Measurements from ENCODE around the gene PSME2.

Gene PSME2

DNA sequence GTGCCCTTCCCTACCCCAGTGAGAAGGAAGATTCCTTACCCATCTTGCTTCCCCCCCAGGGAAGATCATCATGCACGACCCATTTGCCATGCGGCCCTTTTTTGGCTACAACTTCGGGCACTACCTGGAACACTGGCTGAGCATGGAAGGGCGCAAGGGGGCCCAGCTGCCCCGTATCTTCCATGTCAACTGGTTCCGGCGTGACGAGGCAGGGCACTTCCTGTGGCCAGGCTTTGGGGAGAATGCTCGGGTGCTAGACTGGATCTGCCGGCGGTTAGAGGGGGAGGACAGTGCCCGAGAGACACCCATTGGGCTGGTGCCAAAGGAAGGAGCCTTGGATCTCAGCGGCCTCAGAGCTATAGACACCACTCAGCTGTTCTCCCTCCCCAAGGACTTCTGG, 43.0 kb downstream of the PSME2 start:
- Mint-ChIP-seq H3K27ac (no peak overlapping the region), H3K4me1 (peaks cover 4% of the 10 kb centered on the region), H3K36me3 (peaks cover 22% of the 10 kb centered on the region), H3K27me3 (no peaks in the 10 kb centered on the region), H3K4me3 (no peak overlapping the region), H3K9me3 (no peaks in the 10 kb centered on the region)

DNA sequence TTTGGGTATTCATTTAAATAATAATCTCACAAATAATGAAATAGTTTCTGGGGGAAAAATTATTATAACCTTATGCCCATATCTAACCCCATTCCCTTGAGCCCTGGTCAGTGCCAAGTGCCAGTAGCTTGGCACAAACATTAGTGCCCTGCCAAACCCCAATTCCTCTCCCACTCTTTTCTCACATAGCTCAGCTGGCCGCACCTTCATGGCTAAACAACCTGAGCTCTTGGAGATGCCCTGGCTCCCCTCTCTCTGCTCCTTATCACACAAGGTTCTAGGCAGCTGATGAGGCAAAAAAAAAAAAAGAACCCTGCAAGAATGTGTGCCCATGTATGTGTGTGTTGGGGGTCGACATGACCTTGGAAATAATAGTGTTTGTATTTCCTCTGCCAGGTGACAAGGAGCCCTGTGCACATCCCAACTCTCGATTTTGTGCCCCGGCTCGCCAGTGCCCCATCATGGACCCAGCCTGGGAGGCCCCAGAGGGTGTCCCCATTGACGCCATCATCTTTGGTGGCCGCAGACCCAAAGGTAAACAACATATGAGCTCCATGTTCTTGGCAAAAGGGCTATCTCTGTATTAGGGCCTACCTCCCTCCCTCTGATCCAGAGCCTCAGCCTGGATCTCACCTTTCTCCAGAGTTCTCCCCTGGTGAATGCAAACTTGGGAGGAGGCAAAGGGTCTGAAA, 43.9 kb downstream of the PSME2 start:
- Mint-ChIP-seq H3K4me1 (peaks cover 1% of the 10 kb centered on the region), H3K4me3 (no peak overlapping the region), H3K36me3 (peaks cover 22% of the 10 kb centered on the region), H3K27ac (no peak overlapping the region), H3K27me3 (no peaks in the 10 kb centered on the region), H3K9me3 (no peaks in the 10 kb centered on the region)

DNA sequence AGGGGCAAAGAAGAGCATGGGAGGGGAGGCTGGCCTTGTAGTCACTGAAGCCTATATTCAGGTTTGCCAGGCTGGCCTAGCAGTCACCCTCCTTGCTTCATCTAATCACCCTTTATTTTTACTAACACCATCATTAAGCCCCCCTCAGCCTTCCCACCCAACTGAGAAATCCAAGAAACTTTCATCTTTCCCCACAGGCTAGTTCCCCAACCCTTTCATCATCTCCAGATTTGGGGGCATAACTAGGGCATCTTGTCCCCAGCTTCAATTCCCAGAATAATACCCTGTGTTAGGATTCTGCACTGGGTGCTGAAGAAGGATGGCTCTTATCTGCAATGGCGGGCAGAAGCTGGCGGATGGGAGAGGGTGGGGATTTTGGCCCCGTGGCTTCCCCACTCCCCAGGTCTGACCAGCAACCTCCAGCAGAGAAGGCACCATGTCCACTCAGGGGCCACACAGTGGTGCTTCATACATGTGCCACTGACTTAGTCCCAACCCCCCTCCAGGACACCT, 45.4 kb downstream of the PSME2 start:
- Mint-ChIP-seq H3K4me3 (no peak overlapping the region), H3K9me3 (no peaks in the 10 kb centered on the region), H3K27ac (no peak overlapping the region), H3K4me1 (peaks cover 8% of the 10 kb centered on the region), H3K36me3 (peaks cover 22% of the 10 kb centered on the region), H3K27me3 (no peaks in the 10 kb centered on the region)

DNA sequence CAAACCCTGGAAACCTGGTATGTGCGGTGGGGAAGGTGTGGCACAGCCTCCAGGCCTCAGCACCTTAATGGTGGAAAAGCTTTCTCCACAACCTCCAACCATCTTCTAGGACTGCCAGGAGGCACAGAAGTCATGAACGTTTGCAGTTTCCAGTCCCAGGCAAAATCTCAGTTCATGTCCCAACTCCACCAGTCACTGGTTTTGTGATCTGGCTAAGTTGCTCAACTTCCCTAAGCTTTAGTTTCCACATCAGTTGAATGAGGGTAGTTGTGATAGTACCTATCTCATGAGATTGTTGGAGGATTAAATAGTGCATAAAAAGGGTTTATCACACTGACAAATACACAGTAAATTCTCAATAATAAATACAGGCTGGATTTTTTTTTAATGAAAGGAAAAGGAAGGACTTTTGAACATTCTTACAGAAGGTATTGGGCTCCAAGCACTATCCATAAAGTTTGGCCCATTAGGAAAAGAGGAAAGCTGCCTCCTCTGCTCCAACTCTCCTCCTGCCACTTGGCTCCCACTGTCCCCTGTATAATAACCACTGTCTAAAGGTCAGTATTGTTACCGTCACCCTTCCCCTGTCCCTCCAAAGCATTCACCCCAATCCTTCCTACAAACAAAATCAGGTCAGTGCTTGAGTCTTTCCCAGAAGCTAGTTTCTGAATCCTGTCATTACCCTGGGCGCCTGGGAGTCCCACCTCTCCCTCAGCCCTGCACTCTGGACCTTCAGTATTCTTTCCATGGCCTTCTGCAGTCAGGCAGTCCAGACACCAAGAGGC, 46.0 kb downstream of the PSME2 start:
- H3K4me1 Mint-ChIP-seq: peaks cover 12% of the 10 kb centered on the region
- no peak overlapping the region for H3K27ac Mint-ChIP-seq
- no peaks in the 10 kb centered on the region for H3K27me3 Mint-ChIP-seq
- no peaks in the 10 kb centered on the region for H3K9me3 Mint-ChIP-seq
- no peak overlapping the region for H3K4me3 Mint-ChIP-seq
- H3K36me3 Mint-ChIP-seq: peaks cover 23% of the 10 kb centered on the region

DNA sequence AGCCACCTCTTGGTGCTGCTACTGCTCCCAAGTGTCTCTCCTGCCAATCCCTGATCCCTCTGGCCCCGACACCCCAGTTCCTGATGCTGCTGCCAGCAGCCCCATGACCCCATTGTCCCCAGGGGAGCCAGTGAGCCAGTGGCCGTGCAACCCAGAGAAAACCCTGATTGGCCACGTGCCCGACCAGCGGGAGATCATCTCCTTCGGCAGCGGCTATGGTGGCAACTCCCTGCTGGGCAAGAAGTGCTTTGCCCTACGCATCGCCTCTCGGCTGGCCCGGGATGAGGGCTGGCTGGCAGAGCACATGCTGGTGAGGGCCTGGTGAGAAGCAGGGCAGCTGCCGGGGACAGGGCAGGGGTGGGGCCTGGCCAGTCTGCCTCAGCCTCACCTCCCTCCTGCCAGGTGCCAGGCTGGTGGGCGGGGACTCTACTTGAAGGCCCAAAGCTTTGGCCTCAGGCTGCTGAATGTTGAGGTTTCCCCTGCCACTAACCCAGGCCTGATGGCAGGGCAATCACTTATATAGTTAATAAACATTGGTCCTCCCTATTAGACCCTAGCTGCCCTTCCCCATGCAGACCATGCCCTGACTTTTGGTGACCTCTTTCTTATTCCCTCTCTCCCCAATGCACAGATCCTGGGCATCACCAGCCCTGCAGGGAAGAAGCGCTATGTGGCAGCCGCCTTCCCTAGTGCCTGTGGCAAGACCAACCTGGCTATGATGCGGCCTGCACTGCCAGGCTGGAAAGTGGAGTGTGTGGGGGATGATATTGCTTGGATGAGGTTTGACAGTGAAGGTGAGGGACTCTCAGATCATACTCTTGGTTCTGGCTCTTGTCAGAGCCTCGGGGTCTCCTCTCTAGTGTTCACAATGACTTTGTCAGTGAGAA, 47.2 kb downstream of the PSME2 start:
- no peaks in the 10 kb centered on the region for H3K27me3 Mint-ChIP-seq
- H3K36me3 Mint-ChIP-seq: peaks cover 21% of the 10 kb centered on the region
- H3K4me1 Mint-ChIP-seq: peaks cover 17% of the 10 kb centered on the region
- no peaks in the 10 kb centered on the region for H3K9me3 Mint-ChIP-seq
- H3K27ac Mint-ChIP-seq: peak overlapping the region; percentile 65
- no peak overlapping the region for H3K4me3 Mint-ChIP-seq

DNA sequence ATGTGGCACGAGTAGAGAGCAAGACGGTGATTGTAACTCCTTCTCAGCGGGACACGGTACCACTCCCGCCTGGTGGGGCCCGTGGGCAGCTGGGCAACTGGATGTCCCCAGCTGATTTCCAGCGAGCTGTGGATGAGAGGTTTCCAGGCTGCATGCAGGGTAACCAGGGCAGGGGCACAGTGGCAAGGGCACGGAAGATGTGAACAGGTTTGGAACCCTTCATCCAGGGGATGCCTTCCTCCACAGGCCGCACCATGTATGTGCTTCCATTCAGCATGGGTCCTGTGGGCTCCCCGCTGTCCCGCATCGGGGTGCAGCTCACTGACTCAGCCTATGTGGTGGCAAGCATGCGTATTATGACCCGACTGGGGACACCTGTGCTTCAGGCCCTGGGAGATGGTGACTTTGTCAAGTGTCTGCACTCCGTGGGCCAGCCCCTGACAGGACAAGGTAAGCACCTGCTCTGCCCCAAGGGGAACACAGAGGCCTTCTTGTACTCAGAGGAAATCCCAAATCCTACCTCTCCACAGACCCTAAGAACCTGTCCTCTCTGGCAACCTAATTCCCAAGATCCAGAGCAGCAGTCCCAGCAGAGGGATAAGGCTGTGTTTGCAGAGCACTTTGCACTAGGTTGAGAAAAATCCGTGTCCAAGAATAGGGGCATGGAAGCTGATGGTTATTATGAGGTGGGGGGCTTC, 48.0 kb downstream of the PSME2 start:
- H3K27ac Mint-ChIP-seq: peak overlapping the region; percentile 41
- H3K27me3 Mint-ChIP-seq: no peaks in the 10 kb centered on the region
- H3K36me3 Mint-ChIP-seq: peaks cover 16% of the 10 kb centered on the region
- peaks cover 21% of the 10 kb centered on the region for H3K4me1 Mint-ChIP-seq
- no peak overlapping the region for H3K4me3 Mint-ChIP-seq
- no peaks in the 10 kb centered on the region for H3K9me3 Mint-ChIP-seq

DNA sequence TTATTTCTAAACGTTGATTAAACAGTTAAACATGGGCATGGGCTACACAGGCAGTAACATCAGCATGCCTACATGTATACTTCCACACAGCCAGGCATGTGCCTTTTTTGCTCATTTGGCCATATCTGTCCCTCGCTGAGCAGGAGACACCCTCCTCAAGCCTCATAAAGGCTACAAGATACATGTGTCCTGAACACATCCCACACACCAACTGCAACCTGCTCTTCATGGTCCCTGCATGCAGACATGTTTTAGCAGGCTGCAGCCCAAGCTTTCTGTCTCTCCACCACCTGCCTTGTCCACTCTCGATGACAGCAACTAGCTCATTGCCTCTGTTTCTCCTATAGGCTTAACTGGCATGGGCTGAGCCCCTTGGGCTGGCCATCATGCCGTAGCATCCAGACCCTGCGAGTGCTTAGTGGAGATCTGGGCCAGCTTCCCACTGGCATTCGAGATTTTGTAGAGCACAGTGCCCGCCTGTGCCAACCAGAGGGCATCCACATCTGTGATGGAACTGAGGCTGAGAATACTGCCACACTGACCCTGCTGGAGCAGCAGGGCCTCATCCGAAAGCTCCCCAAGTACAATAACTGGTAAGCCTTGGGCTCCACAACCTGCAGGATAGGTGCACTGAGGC, 49.7 kb downstream of the PSME2 start:
- Mint-ChIP-seq H3K36me3 (peaks cover 11% of the 10 kb centered on the region), H3K27me3 (no peaks in the 10 kb centered on the region), H3K9me3 (no peaks in the 10 kb centered on the region), H3K4me1 (peaks cover 30% of the 10 kb centered on the region), H3K27ac (peak overlapping the region; percentile 76), H3K4me3 (peak overlapping the region; percentile 63)

DNA sequence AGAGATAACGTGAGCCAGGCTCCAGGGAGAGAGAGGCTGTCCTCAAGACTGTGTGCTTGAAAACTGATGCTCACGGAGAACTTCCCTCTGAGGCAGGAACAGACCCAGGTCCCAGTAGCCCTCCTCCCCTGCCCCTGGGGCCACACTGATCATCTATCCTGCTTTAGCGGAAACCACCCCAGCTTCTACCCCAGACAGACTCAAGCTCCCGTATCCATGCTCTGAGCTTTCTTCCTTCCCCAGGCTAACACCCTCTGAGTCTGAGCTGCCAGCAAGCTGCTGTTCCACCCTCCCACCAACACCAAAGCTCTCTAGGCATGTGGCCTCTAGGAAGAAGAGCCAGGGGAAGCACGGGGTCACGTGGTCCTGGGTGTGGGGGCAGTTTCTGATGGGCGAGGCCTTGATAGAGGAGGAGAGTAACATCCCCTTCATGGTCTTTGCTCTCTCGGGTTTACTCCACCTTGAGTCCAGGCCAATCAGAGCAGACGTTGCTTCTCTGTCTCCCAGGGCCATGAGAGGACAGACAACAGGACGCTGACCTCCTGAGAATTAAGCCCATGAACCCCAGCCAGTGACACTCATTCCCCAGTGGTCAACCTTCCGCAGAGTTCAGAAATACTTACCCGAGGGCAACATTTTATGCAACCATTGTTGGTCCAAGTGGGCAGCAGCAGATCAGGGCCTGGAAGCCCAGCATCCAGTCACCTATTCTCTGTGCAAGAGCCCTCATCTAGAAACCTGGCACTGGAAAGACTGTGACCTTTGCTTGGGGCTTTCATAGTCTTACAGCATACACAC, 50.9 kb downstream of the PSME2 start:
- no peaks in the 10 kb centered on the region for H3K9me3 Mint-ChIP-seq
- H3K4me1 Mint-ChIP-seq: peaks cover 33% of the 10 kb centered on the region
- peaks cover 9% of the 10 kb centered on the region for H3K36me3 Mint-ChIP-seq
- H3K27ac Mint-ChIP-seq: peak overlapping the region; percentile 100
- H3K4me3 Mint-ChIP-seq: peak overlapping the region; percentile 99
- no peaks in the 10 kb centered on the region for H3K27me3 Mint-ChIP-seq

DNA sequence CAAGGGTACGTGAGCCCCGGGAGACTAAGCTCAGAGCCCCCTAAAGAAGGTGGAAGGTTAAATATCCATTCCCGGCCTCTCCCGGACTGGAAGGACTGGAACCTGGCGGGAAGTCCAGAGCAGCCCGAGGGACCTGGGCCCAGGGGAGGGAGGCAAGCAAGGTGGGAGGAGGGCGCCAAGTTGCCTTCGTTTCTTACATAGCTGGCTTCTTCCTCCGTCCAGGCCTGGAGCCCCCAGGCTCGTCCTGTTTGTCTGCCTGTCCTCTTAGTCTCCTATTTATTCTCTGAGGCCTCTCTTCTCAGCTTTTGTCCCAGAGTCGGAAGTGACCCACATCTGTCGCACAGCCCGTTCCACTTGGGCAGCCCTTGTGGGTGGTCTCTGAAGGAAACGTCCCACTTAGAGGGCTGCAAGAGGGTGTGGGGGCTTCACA, 51.6 kb downstream of the PSME2 start:
- H3K4me3 Mint-ChIP-seq: peak overlapping the region; percentile 99
- H3K27ac Mint-ChIP-seq: peak overlapping the region; percentile 100
- no peaks in the 10 kb centered on the region for H3K27me3 Mint-ChIP-seq
- no peaks in the 10 kb centered on the region for H3K9me3 Mint-ChIP-seq
- H3K4me1 Mint-ChIP-seq: peaks cover 36% of the 10 kb centered on the region
- H3K36me3 Mint-ChIP-seq: peaks cover 8% of the 10 kb centered on the region

DNA sequence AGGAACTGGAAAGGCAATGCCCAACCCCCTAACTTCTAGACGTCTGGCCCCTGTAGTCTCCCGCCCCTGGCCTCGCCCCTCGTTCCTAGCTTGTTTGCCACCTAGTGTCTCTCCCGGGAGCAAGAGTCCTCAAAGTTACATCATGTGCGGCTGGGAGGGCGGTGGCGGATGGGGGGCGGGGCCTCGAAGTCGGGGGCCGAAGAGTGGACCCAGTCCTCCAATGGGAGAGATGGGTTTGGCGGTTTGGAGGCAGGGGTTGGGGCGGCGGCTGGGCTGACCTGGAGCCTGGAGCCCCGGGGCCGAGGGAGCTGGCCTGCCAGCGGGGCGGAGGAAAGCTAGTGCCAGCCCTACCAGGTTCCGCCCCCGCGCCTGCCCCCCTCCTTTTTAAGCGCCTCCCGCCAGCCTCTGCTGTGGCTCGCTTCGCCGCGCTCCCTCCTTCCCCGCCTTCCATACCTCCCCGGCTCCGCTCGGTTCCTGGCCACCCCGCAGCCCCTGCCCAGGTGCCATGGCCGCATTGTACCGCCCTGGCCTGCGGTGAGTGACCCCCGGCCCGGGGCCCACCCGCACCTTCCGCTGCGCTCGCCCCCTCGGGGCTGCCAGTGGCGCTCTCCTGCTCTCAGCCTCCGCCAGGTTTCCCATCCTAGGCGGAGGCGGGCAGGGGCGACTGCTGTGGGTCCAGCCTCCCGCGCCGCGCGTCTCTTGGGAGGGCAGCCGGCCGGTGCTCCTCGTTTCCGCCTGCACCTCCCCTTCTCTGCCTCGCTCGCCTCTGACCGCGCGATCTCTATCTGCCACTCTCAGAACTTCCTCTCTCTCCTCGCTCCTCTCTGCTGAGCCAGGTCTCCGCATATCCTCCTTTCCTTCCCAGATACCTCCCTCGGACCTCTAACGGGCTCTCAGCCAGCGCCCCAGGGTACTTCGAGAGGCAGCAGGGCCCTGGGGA, 52.2 kb downstream of the PSME2 start, which contains the start of gene PCK2:
TSS of gene PCK2 (plus strand) at position 411 of the 940 bp plus-strand sequence. CDS start at position 506, 95 bp downstream.
- Mint-ChIP-seq H3K27me3 (no peaks in the 10 kb centered on the region), H3K27ac (peak within 1 kb of the TSS; percentile 100), H3K9me3 (no peaks in the 10 kb centered on the region), H3K36me3 (peaks cover 3% of the 10 kb centered on the region), H3K4me1 (peaks cover 41% of the 10 kb centered on the region), H3K4me3 (peak within 1 kb of the TSS; percentile 99)

All from activated naive CD4-positive, alpha-beta T cell treated with anti-CD3 and anti-CD28 coated beads, Interleukin-2, amount 50 U/mL, for 24 hours (primary cell).